Activated naive CD8-positive, alpha-beta T cell treated with anti-CD3 and anti-CD28 coated beads, Interleukin-2, amount 10 ng/mL, durations not matched to agents 7 days and 5 days (primary cell): ENCODE results near the gene KNTC1. TPM values are rescaled to one million over a fixed set of nuclear protein-coding genes. Genes with fewer than 3 reads are reported as not detected.

Experiments
- total RNA-seq, 2 experiments: library from RNA; stranded (reverse); gene quantifications; one replicate each; pipeline ENCODE4 v1.2.3, GENCODE V29; 2021

Gene KNTC1
- total RNA-seq, 2 experiments from 2014 or later, result 125 to 130 TPM

Other genes with a start within 250 kb of the KNTC1 start
- gene CLIP1, start 104.6 kb upstream of the KNTC1 start, total RNA-seq, result 10 to 100 TPM; 61.2 to 61.5 TPM
- gene ZCCHC8, start 26.3 kb upstream of the KNTC1 start, total RNA-seq, result 10 to 100 TPM; 44.8 to 45.3 TPM
- 100 to 1,000 TPM; 108 to 115 TPM for gene RSRC2, start 313 bp upstream of the KNTC1 start, total RNA-seq
- gene HCAR2, start 176.1 kb downstream of the KNTC1 start, total RNA-seq, result not detected
- not detected for gene HCAR3, start 189.6 kb downstream of the KNTC1 start, total RNA-seq
- under 1 TPM; 0.08 to 0.17 TPM for gene HCAR1, start 203.6 kb downstream of the KNTC1 start, total RNA-seq
- gene DENR, start 225.6 kb downstream of the KNTC1 start, total RNA-seq, result 10 to 100 TPM; 51.7 to 53.5 TPM
- gene CCDC62, start 247.3 kb downstream of the KNTC1 start, total RNA-seq, result under 1 TPM; 0.58 to 0.62 TPM